DMS153 treated with DMSO at 0.1 percent for 48 hours (cell line): ENCODE results near the gene SYNDIG1.

Experiments
- DNase-seq: peaks from one replicate; lab custom pipeline; 2025; ENCODE audit not compliant: unreplicated experiment; lab: John Stamatoyannopoulos, UW

The SYNDIG1 gene

GRCh38 chr20:24519476-24519875, 50.0 kb downstream of the SYNDIG1 start:
- no peak for DNase-seq

DNA sequence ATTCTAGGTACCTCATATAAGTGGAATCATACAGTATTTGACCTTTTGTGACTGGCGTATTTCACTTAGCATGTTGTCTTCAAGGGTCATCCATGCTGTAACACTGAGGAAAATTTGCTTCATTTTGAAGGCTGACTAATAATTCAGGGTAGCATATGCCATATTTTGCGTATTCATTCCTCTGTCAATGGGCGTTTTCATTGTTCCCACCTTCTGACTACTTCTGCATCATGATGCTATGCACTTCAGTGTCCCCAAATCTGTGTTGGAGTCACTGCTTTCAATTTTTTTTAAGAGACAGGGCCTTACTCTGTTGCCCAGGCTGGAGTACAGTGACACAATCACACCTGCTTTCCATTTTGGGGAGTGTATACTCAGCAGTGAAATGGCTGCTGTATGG, 51.6 kb downstream of the SYNDIG1 start:
- DNase-seq: no peak

DNA sequence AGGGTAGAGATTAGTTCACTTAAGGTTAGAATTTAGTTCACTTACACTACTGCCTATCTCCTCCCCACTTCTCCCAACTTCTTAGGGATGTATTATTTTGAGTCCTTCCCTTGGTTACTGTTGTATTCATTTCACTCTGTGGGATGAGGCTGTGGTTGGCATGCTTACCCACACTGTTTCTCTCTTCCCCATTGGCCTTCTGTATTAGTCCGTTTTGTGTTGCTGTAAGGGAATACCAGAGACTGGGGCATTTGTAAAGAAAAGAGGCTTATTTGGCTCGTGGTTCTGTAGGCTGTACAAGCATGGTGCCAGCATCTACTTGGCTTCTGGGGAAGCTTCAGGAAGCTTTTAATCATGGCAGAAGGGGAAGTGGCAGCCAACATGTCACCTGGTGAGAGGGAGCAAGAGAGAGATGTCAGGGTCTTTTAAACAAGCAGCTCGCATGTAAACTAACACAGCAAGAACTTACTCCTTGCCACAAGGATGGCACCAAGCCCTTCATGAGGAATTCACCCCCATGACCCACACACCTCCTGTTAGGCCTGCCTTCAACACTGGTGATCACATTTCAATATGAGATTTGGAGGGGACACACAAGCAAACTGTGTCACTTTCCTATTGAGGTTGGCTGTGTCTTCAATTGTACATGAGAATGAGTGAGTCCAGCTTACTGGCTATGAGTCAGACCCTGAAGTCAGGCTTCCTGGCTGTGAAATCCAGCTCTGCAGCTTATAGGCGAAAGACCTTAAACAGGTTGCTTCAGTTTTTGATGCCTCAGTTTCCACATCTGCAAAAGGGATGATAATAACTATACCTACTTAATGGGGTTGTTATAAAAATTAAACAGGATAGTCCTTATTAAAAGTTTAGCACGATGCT, 53.3 kb downstream of the SYNDIG1 start:
- no peak for DNase-seq

DNA sequence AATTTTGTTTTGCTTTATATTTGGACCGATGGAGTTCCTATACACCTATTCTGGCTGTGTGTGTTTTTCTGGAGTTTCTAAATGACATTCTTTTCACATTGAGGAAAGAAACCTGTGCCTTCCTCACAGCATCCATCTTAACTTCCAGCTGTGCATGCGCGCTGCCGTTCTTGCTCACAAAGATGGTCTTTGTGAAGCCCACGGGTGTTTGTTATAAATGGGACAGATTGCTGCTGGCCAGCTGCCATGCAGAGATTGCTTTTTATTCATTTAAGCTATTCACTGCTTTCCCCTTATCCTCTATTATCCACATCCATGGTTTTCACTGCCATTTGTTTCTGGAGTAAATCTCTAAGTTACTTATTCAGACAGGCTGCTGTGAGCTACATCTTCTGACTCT, 54.2 kb downstream of the SYNDIG1 start:
- no peak for DNase-seq

- no peak for DNase-seq
Observed at GRCh38 chr20:24528583-24529368, 59.3 kb downstream of the SYNDIG1 start.

GRCh38 chr20:24529369-24529719, 59.9 kb downstream of the SYNDIG1 start:
- no peak for DNase-seq

DNA sequence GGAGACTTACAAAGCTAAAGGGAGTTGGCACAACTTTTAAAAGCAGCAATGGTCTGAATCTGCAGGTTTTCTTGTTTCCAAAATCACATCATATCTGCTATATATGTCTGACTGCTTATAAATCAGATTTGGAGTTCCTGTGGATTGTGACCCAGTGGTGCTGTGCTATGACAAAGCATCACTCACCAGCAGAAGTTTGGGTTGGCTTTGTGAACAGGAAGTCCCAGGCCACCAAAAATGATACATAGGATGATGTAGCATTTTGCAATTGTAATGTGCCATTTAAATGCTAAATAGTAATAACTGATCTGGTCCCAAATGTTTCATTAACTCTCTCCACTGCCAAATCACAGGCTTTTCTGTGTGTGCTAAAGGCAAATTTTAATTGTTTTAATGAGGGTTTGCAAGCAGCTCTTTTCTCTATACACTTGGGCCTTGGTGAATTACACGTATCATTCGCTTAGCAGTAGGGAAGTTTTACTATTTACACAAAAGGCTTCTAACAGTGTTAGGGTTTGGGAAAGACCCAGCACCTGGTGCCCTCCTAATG, 60.8 kb downstream of the SYNDIG1 start:
- DNase-seq: no peak

DNA sequence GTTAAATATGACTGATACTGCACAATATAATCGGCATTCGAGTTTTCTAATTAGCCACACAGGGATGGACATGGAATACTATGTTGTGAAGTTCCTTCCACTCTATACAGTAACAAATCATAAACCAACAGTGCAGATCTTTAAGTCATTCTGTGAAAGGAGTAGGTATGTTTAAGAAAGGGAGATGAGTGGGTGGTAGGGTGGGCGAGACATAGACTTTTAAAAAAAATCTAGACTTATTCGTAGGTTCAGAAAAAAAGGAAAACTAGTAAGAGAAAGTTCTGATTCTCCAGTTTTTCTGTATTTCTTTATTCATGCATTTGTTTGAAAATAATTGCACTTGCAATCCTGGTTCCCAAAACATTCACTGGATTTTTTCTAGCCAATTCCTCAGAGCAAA, 61.8 kb downstream of the SYNDIG1 start:
- DNase-seq: no peak

DNA sequence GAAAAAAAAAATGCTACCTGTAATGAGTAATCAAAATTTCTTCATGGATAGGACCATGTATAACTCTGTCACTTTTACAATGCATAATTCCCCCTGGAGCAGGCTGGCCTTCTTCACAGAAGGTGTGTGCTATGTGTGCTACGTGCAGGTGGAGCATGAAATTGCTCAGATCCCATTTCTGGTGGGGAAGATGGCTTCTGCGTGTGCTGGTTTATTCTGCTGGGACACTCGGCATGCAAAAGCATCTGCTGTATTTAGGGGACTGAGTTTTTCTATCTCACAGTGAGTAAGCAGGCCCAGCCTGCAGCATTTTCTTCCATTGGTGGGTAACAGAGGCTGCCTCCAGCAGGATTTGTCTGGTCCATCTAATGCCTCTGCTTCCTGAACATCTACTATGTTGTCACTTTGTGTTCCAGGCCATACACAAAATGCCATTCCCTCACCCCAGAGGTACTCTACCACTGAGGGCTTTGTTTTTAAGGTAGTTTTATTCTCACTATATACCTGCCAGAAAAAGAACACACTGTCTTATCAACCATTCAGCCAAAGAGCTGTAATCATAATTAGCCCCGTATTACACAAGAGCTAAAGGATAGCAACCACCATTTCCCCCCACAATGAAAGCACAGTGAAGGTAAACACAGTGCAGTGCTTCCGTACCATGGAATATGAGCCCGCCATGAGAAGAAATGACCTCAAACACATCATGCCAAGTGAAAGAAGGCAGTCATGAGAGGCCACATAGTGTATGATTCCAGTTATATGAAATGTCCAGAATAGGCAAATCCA, 62.4 kb downstream of the SYNDIG1 start:
- no peak for DNase-seq

DNA sequence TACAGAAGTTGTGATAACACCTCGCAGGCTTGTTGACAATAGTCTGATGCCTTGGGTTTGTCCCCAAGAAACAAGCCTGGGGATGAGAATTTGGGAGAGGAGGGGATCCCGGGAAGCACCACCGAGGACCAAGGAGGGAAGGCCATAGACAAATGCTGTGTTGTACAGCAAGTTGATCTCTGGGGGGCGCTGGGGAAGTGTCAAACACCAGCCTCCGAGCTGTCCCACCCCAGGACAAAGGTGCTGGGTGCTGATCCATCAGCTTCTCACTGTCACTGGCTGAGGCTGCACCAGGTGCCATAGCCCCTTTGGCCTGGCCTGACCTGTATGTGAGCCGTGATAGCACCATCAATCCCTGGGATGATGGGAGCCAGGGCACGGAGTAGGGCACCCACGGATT, 64.0 kb downstream of the SYNDIG1 start:
- DNase-seq: no peak

DNA sequence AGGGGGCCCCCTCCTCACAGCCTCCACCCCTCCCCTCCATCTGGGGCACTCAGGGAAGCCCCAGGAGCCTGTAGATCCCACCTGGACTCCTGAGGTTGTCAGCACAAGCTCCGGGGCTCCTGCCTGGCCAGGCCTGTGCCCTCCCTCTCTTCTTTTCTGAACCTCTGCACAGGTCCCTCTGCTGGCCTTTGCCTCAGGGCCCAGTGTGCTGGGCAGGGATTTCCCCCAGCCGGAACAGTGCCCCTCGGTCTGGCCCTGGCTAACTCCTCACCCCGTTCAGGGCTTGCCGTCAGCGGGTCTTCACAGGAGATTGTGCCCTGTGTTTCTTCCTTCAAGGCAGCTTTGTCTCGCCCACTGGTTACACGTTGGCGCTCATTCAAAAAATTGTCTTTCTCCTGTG, 64.9 kb downstream of the SYNDIG1 start:
- no peak for DNase-seq

DNA sequence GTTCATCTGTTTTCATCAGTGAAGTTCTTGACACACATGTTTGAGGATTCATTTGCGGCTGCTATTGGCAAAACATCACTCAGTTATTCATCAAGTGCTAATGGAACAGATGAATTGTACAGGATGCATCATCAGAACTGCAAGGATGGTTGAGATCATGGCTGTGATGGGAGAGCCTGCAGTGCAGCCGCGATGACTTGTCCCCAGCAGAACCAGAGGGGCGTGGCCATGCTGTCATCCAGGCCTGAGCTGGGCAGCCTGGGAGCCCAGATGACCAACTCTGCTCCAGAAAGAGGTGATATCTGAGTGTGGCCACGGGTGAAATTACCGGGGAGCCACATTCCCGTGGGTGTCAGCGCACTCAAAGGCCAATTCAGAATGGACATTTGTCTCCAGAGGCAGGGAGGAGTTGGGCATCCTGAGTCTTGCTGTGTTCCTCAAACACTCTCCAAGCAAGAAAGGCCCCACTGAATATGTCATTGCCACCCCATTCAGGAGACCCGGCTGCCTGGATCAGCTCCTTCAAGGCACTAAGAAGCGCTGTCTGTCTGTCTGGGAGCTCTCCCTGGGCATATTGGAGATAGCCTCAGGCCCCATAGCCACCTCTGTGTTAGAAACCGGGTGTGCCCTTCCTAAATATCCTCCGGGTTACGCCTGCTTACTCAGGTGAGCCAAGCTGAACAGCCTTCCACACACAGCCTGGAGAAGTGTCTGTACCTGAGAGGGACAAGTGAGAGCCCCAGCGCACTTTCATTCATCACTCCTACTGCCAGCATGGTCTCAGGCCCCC, 66.7 kb downstream of the SYNDIG1 start:
- DNase-seq: no peak

DNA sequence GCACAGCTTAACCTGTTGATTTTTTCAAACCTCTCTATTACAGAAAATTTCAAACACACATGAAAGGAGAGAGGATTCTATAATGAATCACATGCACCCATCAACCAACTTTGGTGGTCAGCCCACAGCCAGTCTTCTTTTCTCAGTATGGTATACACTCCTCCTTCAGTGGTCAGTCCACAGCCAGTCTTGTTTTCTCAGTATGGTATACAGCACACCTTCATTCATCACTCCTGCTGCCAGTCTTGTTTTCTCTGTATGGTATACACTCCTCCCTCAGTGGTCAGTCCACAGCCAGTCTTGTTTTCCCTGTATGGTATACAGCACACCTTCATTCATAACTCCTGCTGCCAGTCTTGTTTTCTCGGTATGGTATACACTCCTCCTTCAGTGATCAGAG, 67.8 kb downstream of the SYNDIG1 start:
- no peak for DNase-seq

- DNase-seq: no peak
Observed at GRCh38 chr20:24542721-24543120, 73.3 kb downstream of the SYNDIG1 start.

- DNase-seq: no peak
Observed at GRCh38 chr20:24543168-24543567, 73.7 kb downstream of the SYNDIG1 start.

- DNase-seq: no peak
Observed at GRCh38 chr20:24543741-24544140, 74.3 kb downstream of the SYNDIG1 start.

GRCh38 chr20:24544371-24544770, 74.9 kb downstream of the SYNDIG1 start:
- DNase-seq: no peak

DNA sequence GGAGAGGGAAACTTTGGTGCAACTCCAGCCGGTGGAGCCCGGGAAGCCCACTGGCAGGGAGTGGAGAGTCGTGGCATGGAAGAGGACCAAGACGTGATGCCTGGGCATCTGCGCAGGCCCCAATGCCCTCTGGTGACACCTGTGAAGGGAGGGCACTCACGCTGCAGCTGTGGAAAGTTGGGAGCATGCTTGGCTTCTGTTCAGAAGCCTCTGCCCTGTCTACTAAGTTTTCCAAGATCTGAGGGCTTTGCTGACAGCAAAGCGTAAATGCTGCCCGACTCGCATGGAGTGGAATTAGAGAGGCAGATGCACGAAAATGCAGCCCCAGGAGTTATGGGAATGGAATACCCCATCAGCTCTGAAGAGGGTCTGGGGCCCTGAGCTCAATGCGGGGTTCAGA, 75.7 kb downstream of the SYNDIG1 start:
- DNase-seq: no peak

GRCh38 chr20:24546232-24546892, 76.9 kb downstream of the SYNDIG1 start:
- no peak for DNase-seq

DNA sequence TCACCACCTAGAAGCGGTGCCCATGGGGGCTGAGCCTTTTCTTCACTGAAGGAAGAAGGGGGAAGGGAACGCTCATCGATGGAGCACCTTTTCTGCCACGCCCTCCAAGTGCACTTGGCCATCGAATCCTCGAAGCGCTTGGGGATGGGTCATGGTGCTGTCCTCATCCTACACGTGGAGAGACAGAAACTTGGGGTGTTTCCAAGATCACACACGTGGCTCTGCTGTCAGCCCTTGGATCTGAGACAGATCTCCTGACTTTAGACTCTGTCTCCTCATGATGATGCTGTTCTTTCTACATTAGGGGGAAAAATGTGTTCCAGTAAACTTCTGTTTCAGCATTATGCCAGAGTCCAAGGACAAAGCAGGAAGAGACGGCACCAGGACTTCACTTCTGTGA, 78.5 kb downstream of the SYNDIG1 start:
- no peak for DNase-seq
